Keratinocyte (primary cell): ENCODE data around the gene LIN52. TPM values are rescaled to one million over a fixed set of nuclear protein-coding genes. Genes with fewer than 3 reads are reported as not detected.

Source experiments
- DNase-seq: peaks from one replicate; pipeline ENCODE4 v3.0.0-alpha.2; 2011; ENCODE audit warnings: low read depth, missing footprints, low spot score
- FAIRE-seq: peaks from 2 replicates; lab custom pipeline; 2011; peaks lifted over from hg19 to GRCh38; lab: Jason Lieb, UNC
- H2AFZ ChIP-seq: 2 replicates; pipeline ENCODE4 v1.6.0; 2012; ENCODE audit warnings: low read length, control low read depth, inconsistent platforms; ENCODE audit not compliant: control insufficient read depth
- H3K27ac ChIP-seq: 2 replicates; pipeline ENCODE4 v1.5.1; 2011; ENCODE audit warnings: low read length; ENCODE audit not compliant: control insufficient read depth, insufficient read depth
- H3K27me3 ChIP-seq: 3 replicates; pipeline ENCODE4 v1.6.0; 2011; ENCODE audit warnings: low read length; ENCODE audit not compliant: control insufficient read depth, insufficient read depth; ENCODE audit errors: extremely low read depth
- H3K36me3 ChIP-seq, 2 experiments: 2 replicates in 1 of 2; 3 replicates in 1 of 2; pipeline ENCODE4 v1.5.1; 2011; ENCODE audit warnings: low read length in 2 of 2, mild to moderate bottlenecking in 1 of 2; ENCODE audit not compliant: control insufficient read depth in 2 of 2, insufficient read depth in 2 of 2; ENCODE audit errors: extremely low read depth in 1 of 2
- H3K4me1 ChIP-seq: 3 replicates; pipeline ENCODE4 v1.5.1; 2011; ENCODE audit warnings: low read length; ENCODE audit not compliant: control insufficient read depth, insufficient read depth; ENCODE audit errors: extremely low read depth
- H3K4me2 ChIP-seq: 3 replicates; pipeline ENCODE4 v1.6.0; 2011; ENCODE audit warnings: low read depth, low read length; ENCODE audit not compliant: control insufficient read depth, insufficient read depth; ENCODE audit errors: extremely low read depth
- H3K4me3 ChIP-seq, 3 experiments: fragments of 200-600 bp in 1 of 3; sonication (generic) in 1 of 3; 2 replicates in 2 of 3; 3 replicates in 1 of 3; pipeline ENCODE4 v1.5.1; 2011 to 2016; ENCODE audit warnings: low read length in 3 of 3, mild to moderate bottlenecking in 3 of 3, control low read depth in 2 of 3, inconsistent platforms in 1 of 3, low read depth in 1 of 3, mixed read lengths in 1 of 3, mixed run types in 1 of 3, moderate library complexity in 1 of 3; ENCODE audit not compliant: control insufficient read depth in 2 of 3, insufficient read depth in 2 of 3; ENCODE audit errors: extremely low read depth in 1 of 3
- H3K79me2 ChIP-seq: 2 replicates; pipeline ENCODE4 v1.6.0; 2012; ENCODE audit warnings: low read length; ENCODE audit not compliant: control insufficient read depth, insufficient read depth
- H3K9ac ChIP-seq: 3 replicates; pipeline ENCODE4 v1.6.0; 2011; ENCODE audit warnings: low read length; ENCODE audit not compliant: control insufficient read depth, insufficient read depth; ENCODE audit errors: extremely low read depth
- H3K9me1 ChIP-seq: 3 replicates; pipeline ENCODE4 v1.6.0; 2011; ENCODE audit warnings: low read length; ENCODE audit not compliant: control insufficient read depth, insufficient read depth; ENCODE audit errors: extremely low read depth
- H3K9me3 ChIP-seq: 2 replicates; pipeline ENCODE4 v1.5.1; 2012; ENCODE audit warnings: low read depth, low read length; ENCODE audit not compliant: control insufficient read depth
- H4K20me1 ChIP-seq: 3 replicates; pipeline ENCODE4 v1.6.0; 2011; ENCODE audit warnings: low read length; ENCODE audit not compliant: control insufficient read depth, insufficient read depth; ENCODE audit errors: extremely low read depth
- CTCF ChIP-seq, 3 experiments: IDR thresholded peaks in 1 of 3; conservative IDR thresholded peaks in 1 of 3; optimal IDR thresholded peaks in 1 of 3; 2 replicates in 2 of 3; 3 replicates in 1 of 3; pipeline versions ENCODE3 to v1.5.1; 2011; ENCODE audit warnings: low read length in 3 of 3, mild to moderate bottlenecking in 3 of 3, moderate library complexity in 2 of 3, control low read depth in 1 of 3, inconsistent platforms in 1 of 3; ENCODE audit not compliant: insufficient read depth in 2 of 3; ENCODE audit errors: extremely low read depth in 1 of 3
- EZH2 ChIP-seq: IDR thresholded peaks from one replicate; pipeline ENCODE4 v1.6.1; 2012; ENCODE audit warnings: inconsistent platforms, mild to moderate bottlenecking, low read length, moderate library complexity
- dilution Hi-C: fragments of 300-500 bp; cut with MboI; formaldehyde crosslinking; loops from one replicate; pipeline ENCODE4 v1.7.0; 2020; ENCODE audit warnings: low sequenced_read_pairs; ENCODE audit not compliant: extremely low pct_ligation_motif_present
- polyA minus RNA-seq, 3 experiments: library from RNA; depleted of rRNA, polyadenylated mRNA; stranded (reverse); fragments of >200 nt; gene quantifications; 1 replicate in 1 of 3; 2 replicates in 1 of 3; 3 replicates in 1 of 3; pipeline ENCODE4 v1.2.3, GENCODE V29; 2011
- polyA plus RNA-seq, 5 experiments: library from polyadenylated mRNA; depleted of rRNA in 3 of 5; stranded (reverse) in 3 of 5; stranded (forward) in 1 of 5; unstranded in 1 of 5; fragments of >200 nt; gene quantifications; 1 replicate in 1 of 5; 2 replicates in 3 of 5; 3 replicates in 1 of 5; pipeline versions ENCODE4 v1.2.1 to v1.2.3, GENCODE V29; 2011 to 2012; ENCODE audit warnings: missing spikeins in 2 of 5, low read depth in 1 of 5, low replicate concordance in 1 of 5

The LIN52 gene
- polyA plus RNA-seq (4.9 to 6.8 TPM (median 5.7 TPM) in 3 replicates), polyA minus RNA-seq (3.5 to 4.2 TPM (median 3.8 TPM) in 3 replicates)
- 4.4 TPM for polyA plus RNA-seq (2011; ENCODE audit: low read depth)
- polyA plus RNA-seq (2011; cell fraction: cytosol; rRNA removed) = 4.7 and 6.9 TPM in 2 replicates
- polyA plus RNA-seq (2011; cell fraction: nucleus; rRNA removed) = 5.0 and 5.3 TPM in 2 replicates
- polyA plus RNA-seq (2012; ENCODE audit: low replicate concordance) = 4.0 and 4.9 TPM in 2 replicates
- polyA minus RNA-seq (2011; cell fraction: cytosol; rRNA and poly(A)+ RNA removed) = 4.0 TPM
- polyA minus RNA-seq (2011; cell fraction: nucleus; rRNA and poly(A)+ RNA removed) = 2.2 and 5.3 TPM in 2 replicates

DNA sequence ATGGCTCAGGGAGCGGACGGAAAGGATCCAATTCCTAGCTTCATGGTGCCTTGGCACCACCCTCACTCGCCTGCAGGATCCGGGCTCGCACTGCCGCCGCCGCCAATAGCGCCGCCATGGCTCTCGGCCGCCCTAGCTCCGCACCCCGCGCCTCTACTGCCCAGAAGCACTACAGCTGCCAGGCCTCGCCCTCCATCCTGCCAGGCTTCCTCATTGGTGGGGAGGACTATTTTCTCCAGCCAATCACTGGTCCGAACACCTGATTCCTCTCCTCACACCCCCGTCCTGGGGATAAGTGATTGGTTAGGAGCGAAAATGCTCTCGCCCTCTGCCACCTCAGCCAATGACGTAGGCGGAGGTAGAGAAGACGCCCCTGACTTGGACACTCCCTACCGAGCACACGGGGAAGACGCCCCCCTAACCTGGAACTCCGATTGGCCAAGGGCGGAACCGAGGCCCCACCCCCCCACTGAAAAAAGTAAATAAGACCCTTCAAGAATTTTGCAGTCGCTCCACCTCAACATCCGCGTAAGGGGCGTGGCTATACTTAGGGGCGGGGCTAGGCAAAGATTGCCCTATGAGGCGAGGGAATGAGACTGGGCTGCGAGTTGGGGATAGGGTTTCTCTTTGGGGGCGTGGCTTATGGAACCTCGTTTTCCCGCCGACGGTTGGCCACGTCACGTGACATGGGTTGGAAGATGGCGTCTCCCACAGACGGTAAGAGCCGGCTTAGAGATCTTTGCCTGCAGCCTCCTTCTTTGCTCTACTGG lies at the start of gene LIN52, which contains the start of gene ALDH6A1:
TSS of gene LIN52 (plus strand) at position 680 of the 770 bp plus-strand sequence. CDS start at position 699, 19 bp downstream.
TSS of gene ALDH6A1 (minus strand) at position 177 of the 770 bp plus-strand sequence. CDS start at position 118, 59 bp downstream.
- peak within 1 kb of the TSS; percentile 99 for H2AFZ ChIP-seq
- FAIRE-seq = peak; percentile 91
- no peaks in the 10 kb centered on the region for H3K36me3 ChIP-seq
- DNase-seq = peak; percentile 100
- H3K79me2 ChIP-seq = peaks cover 3% of the 10 kb centered on the region
- no peaks in the 10 kb centered on the region for H4K20me1 ChIP-seq
- TF ChIP-seq CTCF (optimal IDR thresholded peaks at IDR 0.05 in 1 of 3, IDR thresholded peaks at IDR 0.05 in 1 of 3, conservative IDR thresholded peaks at IDR 0.05 in 1 of 3; ENCODE audit: extremely low read depth in 1 of 3, insufficient read depth in 2 of 3, low read length in 3 of 3) (peak in 1 of 3 experiments; percentile 31), EZH2 (no peak)
- H3K9ac ChIP-seq = peak within 1 kb of the TSS; percentile 92
- H3K9me1 ChIP-seq = no peaks in the 10 kb centered on the region
- no peaks in the 10 kb centered on the region for H3K27me3 ChIP-seq
- H3K4me2 ChIP-seq = peak within 1 kb of the TSS; percentile 88
- H3K4me3 ChIP-seq = peak within 1 kb of the TSS; percentile 82 to 98 (median 89)
- dilution Hi-C loops = no loop called here
- H3K27ac ChIP-seq = peak within 1 kb of the TSS; percentile 84
- H3K4me1 ChIP-seq = peaks cover 14% of the 10 kb centered on the region
- no peaks in the 10 kb centered on the region for H3K9me3 ChIP-seq

DNA sequence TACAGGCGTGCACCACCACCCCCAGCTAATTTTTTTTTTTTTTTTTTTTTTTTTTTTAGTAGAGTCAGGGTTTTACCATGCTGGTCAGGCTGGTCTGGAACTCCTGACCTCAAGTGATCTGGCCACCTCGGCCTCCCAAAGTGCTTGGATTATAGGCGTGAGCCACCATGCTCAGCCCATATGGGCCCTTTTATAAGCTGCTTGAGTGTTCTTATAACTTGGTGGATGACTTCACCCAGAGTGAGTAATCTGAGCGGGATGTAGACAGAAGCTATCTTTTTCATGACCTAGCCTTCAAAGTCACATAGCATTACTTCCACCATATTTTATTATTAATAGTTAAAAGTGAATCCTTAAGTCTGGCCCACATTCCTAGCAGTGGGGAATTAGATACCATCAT lies 49.2 kb upstream of the LIN52 start:
- Histone ChIP-seq H3K4me3 (no peak overlapping the region), H4K20me1 (no peaks in the 10 kb centered on the region), H3K4me2 (no peak overlapping the region), H3K9me3 (no peaks in the 10 kb centered on the region), H3K4me1 (no peaks in the 10 kb centered on the region), H3K27ac (no peak overlapping the region), H3K9me1 (no peaks in the 10 kb centered on the region), H3K9ac (no peak overlapping the region), H3K27me3 (no peaks in the 10 kb centered on the region), H3K36me3 (no peaks in the 10 kb centered on the region), H3K79me2 (no peaks in the 10 kb centered on the region), H2AFZ (no peak overlapping the region)
- dilution Hi-C loops = no loop called here
- TF ChIP-seq EZH2 = no peak
- TF ChIP-seq CTCF (optimal IDR thresholded peaks at IDR 0.05 in 1 of 3, IDR thresholded peaks at IDR 0.05 in 1 of 3, conservative IDR thresholded peaks at IDR 0.05 in 1 of 3; ENCODE audit: extremely low read depth in 1 of 3, insufficient read depth in 2 of 3, low read length in 3 of 3) = no peak
- no peak for DNase-seq
- FAIRE-seq = no peak
